LNCaP clone FGC (cell line): Measurements from ENCODE around the gene RAB11A.

Experiments
- DNase-seq: peaks from one replicate; pipeline ENCODE4 v3.0.0-alpha.2; 2011; ENCODE audit warnings: low read depth
- H3K4me3 ChIP-seq: 2 replicates; pipeline ENCODE4 v1.5.1; 2011; ENCODE audit warnings: mild to moderate bottlenecking, low read depth, low read length, control low read depth
- CTCF ChIP-seq: IDR thresholded peaks from 2 replicates; pipeline ENCODE4 v1.5.1; 2012; ENCODE audit warnings: mild to moderate bottlenecking; ENCODE audit not compliant: control insufficient read depth, insufficient read depth; ENCODE audit errors: extremely low read depth

Gene RAB11A

GRCh38 chr15:65910341-65910740 is 41.0 kb downstream of the RAB11A start:
- DNase-seq = no peak
- no peak for TF ChIP-seq CTCF
- H3K4me3 ChIP-seq = no peak overlapping the region

- no peak for TF ChIP-seq CTCF
- H3K4me3 ChIP-seq = no peak overlapping the region
- no peak for DNase-seq
Measured at GRCh38 chr15:65912235-65912634, 42.9 kb downstream of the RAB11A start.

GRCh38 chr15:65913631-65914199 is 44.4 kb downstream of the RAB11A start:
- H3K4me3 ChIP-seq = no peak overlapping the region
- DNase-seq = no peak
- TF ChIP-seq CTCF = no peak

- no peak overlapping the region for H3K4me3 ChIP-seq
- TF ChIP-seq CTCF = no peak
- no peak for DNase-seq
Measured at GRCh38 chr15:65914386-65914785, 45.1 kb downstream of the RAB11A start.

GRCh38 chr15:65914981-65915925 is 46.0 kb downstream of the RAB11A start:
- no peak for DNase-seq
- no peak overlapping the region for H3K4me3 ChIP-seq
- TF ChIP-seq CTCF = no peak

- no peak for TF ChIP-seq CTCF
- DNase-seq = no peak
Measured at GRCh38 chr15:65916041-65916663, 46.9 kb downstream of the RAB11A start.

More at GRCh38 chr15:65916041-65916663, 46.9 kb downstream of the RAB11A start:
- H3K4me3 ChIP-seq = no peak overlapping the region
